ENCODE measurements around the gene SPEN. TPM values are rescaled to one million over a fixed set of nuclear protein-coding genes. Genes with fewer than 3 reads are reported as not detected.

The SPEN gene
- polyA plus RNA-seq, 1 donor (not counting 4 experiments of a cell fraction or from before 2014, with no cell fraction given), result 8.9 TPM

DNA sequence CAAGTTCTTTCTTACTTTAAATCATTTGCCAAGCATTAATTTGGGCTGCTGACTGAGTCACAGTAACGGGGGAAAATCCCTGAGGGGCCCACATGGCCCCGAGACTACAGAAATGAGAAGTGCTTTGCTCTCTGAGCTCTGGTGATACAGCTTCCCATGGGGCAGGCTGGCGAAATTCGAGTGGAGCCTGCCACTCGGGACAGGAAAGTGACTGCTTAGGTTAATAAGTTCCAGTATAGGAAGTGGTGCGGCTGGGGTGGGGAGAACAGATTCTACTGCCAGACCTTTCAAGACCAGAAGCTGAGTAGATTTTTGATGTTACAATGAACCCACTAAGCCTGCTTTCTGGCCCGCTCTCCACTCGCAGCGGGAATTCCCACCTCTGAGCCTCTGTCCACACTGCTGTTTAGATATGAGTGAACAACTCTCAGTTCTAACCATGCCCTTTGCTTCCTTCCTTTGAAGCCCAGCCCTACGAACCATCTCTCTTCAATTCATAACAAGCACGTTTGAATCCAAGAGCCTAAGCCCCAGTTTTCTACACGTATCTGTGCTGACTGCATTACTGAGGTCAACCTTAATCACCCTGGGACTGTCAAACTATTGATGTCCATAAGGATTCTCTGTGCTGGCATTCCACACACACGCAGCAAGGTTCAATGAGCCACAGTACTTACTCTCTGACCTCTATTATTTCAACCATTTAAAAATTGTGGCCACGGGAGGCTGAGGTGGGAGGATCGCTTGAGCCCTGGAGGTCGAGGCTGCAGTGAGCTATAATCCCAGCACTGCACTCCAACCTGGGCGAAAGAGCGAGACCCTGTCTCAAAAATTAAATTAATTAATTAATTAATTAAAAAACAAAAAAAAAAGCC, 118.8 kb downstream of the SPEN start:
- peak overlapping the region; percentile 29 for H3K4me2 ChIP-seq (ENCODE audit: control insufficient read depth, extremely low read depth, insufficient read depth, low read depth, low read length)
- dilution Hi-C loops (cut with MboI; ENCODE audit: extremely low pct_ligation_motif_present, low sequenced_read_pairs), result no loop called here
- H3K27ac ChIP-seq (ENCODE audit: control insufficient read depth, insufficient read depth, low read length), result peak overlapping the region; percentile 42
- H3K36me3 ChIP-seq (ENCODE audit: control insufficient read depth in 2 of 2, extremely low read depth in 1 of 2, insufficient read depth in 2 of 2, low read length in 2 of 2), result peaks cover 8 to 18% of the 10 kb centered on the region in 2 experiments
- FAIRE-seq (no peak), DNase-seq (ENCODE audit: low read depth, low spot score) (no peak)
- H3K9me1 ChIP-seq (ENCODE audit: control insufficient read depth, extremely low read depth, insufficient read depth, low read length), result no peaks in the 10 kb centered on the region
- H3K9me3 ChIP-seq (ENCODE audit: control insufficient read depth, low read depth, low read length), result no peaks in the 10 kb centered on the region
- H3K79me2 ChIP-seq (ENCODE audit: control insufficient read depth, insufficient read depth, low read length), result peaks cover 57% of the 10 kb centered on the region
- H2AFZ ChIP-seq (ENCODE audit: control insufficient read depth, low read length), result no peak overlapping the region
- H3K4me1 ChIP-seq (ENCODE audit: control insufficient read depth, extremely low read depth, insufficient read depth, low read length), result peaks cover 9% of the 10 kb centered on the region
- H3K4me3 ChIP-seq (ENCODE audit: control insufficient read depth in 2 of 3, extremely low read depth in 1 of 3, insufficient read depth in 2 of 3, low read depth in 1 of 3, low read length in 3 of 3), result no peak overlapping the region
- H3K27me3 ChIP-seq (ENCODE audit: control insufficient read depth, extremely low read depth, insufficient read depth, low read length), result no peaks in the 10 kb centered on the region
- TF ChIP-seq, protein P1, sequence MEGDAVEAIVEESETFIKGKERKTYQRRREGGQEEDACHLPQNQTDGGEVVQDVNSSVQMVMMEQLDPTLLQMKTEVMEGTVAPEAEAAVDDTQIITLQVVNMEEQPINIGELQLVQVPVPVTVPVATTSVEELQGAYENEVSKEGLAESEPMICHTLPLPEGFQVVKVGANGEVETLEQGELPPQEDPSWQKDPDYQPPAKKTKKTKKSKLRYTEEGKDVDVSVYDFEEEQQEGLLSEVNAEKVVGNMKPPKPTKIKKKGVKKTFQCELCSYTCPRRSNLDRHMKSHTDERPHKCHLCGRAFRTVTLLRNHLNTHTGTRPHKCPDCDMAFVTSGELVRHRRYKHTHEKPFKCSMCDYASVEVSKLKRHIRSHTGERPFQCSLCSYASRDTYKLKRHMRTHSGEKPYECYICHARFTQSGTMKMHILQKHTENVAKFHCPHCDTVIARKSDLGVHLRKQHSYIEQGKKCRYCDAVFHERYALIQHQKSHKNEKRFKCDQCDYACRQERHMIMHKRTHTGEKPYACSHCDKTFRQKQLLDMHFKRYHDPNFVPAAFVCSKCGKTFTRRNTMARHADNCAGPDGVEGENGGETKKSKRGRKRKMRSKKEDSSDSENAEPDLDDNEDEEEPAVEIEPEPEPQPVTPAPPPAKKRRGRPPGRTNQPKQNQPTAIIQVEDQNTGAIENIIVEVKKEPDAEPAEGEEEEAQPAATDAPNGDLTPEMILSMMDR (optimal IDR thresholded peaks at IDR 0.05 in 1 of 3, IDR thresholded peaks at IDR 0.05 in 1 of 3, conservative IDR thresholded peaks at IDR 0.05 in 1 of 3; ENCODE audit: extremely low read depth in 1 of 3, insufficient read depth in 2 of 3, low read length in 3 of 3), result no peak
- TF ChIP-seq EZH2 (IDR thresholded peaks at IDR 0.05; ENCODE audit: low read length), result no peak
- no peaks in the 10 kb centered on the region for H4K20me1 ChIP-seq (ENCODE audit: control insufficient read depth, extremely low read depth, insufficient read depth, low read length)
- H3K9ac ChIP-seq (ENCODE audit: control insufficient read depth, extremely low read depth, insufficient read depth, low read length), result peak overlapping the region; percentile 51

DNA sequence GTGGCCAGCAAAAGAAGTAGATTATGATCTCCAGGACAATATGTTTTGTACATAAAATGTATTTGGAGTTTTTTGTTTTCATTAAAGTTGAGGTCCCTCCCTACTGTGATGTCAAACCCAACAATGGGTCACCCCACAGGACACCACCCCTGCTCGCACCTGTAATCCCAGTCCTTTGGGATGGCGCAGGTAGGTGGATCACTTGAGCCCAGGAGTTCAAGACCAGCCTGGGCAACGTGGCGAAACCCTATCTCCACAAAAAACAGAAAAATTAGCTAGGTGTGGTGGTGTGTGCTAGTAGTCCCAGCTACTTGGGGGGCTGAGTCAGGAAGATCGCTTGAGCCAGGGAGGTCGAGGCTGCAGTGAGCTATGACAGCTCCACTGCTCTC, 119.4 kb downstream of the SPEN start:
- H4K20me1 ChIP-seq (ENCODE audit: control insufficient read depth, extremely low read depth, insufficient read depth, low read length), result no peaks in the 10 kb centered on the region
- peaks cover 56% of the 10 kb centered on the region for H3K79me2 ChIP-seq (ENCODE audit: control insufficient read depth, insufficient read depth, low read length)
- peaks cover 10 to 23% of the 10 kb centered on the region in 2 experiments for H3K36me3 ChIP-seq (ENCODE audit: control insufficient read depth in 2 of 2, extremely low read depth in 1 of 2, insufficient read depth in 2 of 2, low read length in 2 of 2)
- dilution Hi-C loops (cut with MboI; ENCODE audit: extremely low pct_ligation_motif_present, low sequenced_read_pairs), result no loop called here
- H2AFZ ChIP-seq (ENCODE audit: control insufficient read depth, low read length), result no peak overlapping the region
- H3K4me1 ChIP-seq (ENCODE audit: control insufficient read depth, extremely low read depth, insufficient read depth, low read length), result peaks cover 9% of the 10 kb centered on the region
- no peak overlapping the region for H3K27ac ChIP-seq (ENCODE audit: control insufficient read depth, insufficient read depth, low read length)
- no peaks in the 10 kb centered on the region for H3K27me3 ChIP-seq (ENCODE audit: control insufficient read depth, extremely low read depth, insufficient read depth, low read length)
- H3K9me1 ChIP-seq (ENCODE audit: control insufficient read depth, extremely low read depth, insufficient read depth, low read length), result no peaks in the 10 kb centered on the region
- H3K9me3 ChIP-seq (ENCODE audit: control insufficient read depth, low read depth, low read length), result no peaks in the 10 kb centered on the region
- H3K4me2 ChIP-seq (ENCODE audit: control insufficient read depth, extremely low read depth, insufficient read depth, low read depth, low read length), result no peak overlapping the region
- DNase-seq (ENCODE audit: low read depth, low spot score), result no peak
- H3K9ac ChIP-seq (ENCODE audit: control insufficient read depth, extremely low read depth, insufficient read depth, low read length), result no peak overlapping the region
- no peak overlapping the region for H3K4me3 ChIP-seq (ENCODE audit: control insufficient read depth in 2 of 3, extremely low read depth in 1 of 3, insufficient read depth in 2 of 3, low read depth in 1 of 3, low read length in 3 of 3)
- TF ChIP-seq, protein P1 (optimal IDR thresholded peaks at IDR 0.05 in 1 of 3, IDR thresholded peaks at IDR 0.05 in 1 of 3, conservative IDR thresholded peaks at IDR 0.05 in 1 of 3; ENCODE audit: extremely low read depth in 1 of 3, insufficient read depth in 2 of 3, low read length in 3 of 3), result no peak
- no peak for TF ChIP-seq EZH2 (IDR thresholded peaks at IDR 0.05; ENCODE audit: low read length)
- FAIRE-seq, result no peak

All from keratinocyte (primary cell).